NT2/D1 (cell line): Measurements from ENCODE around the gene TM9SF1.

Source experiments
- SUZ12 ChIP-seq: IDR thresholded peaks from 2 replicates; pipeline ENCODE4 v1.6.1; 2011; ENCODE audit not compliant: insufficient read length, insufficient read depth; ENCODE audit errors: extremely low read depth
- YY1 ChIP-seq: IDR thresholded peaks from 2 replicates; pipeline ENCODE4 v1.6.1; 2011; ENCODE audit not compliant: insufficient read length, insufficient read depth
- ZNF274 ChIP-seq: IDR thresholded peaks from 2 replicates; pipeline ENCODE4 v1.6.1; 2011; ENCODE audit warnings: mild to moderate bottlenecking, low read depth, low read length

- no peak for TF ChIP-seq ZNF274
- TF ChIP-seq YY1: no peak
- TF ChIP-seq SUZ12: no peak
Measured at GRCh38 chr14:24164518-24164991, 30.7 kb downstream of the TM9SF1 start.
